IPS-NIHi7 (cell line): ENCODE data around the gene THSD7B.
"Not testable (repeated sequence)": the region's sequence is repeated elsewhere in the genome, so short reads cannot be mapped to it uniquely, and the experiment has no call there.

ENCODE experiments used
- DNase-seq: peaks from one replicate; pipeline ENCODE4 v3.0.0; 2012; ENCODE audit warnings: mixed read lengths; ENCODE audit errors: extremely low spot score

Gene THSD7B

GRCh38 chr2:137539336-137539735 is 774.0 kb downstream of the THSD7B start:
- no peak for DNase-seq

GRCh38 chr2:137547842-137548241 is 782.5 kb downstream of the THSD7B start:
- no peak for DNase-seq

GRCh38 chr2:137566387-137566786 is 801.0 kb downstream of the THSD7B start:
- DNase-seq: no peak

- no peak for DNase-seq
Measured at GRCh38 chr2:137570484-137570883, 805.1 kb downstream of the THSD7B start.

- not testable (repeated sequence) for DNase-seq
Measured at GRCh38 chr2:137587834-137588233, 822.5 kb downstream of the THSD7B start.

GRCh38 chr2:137588578-137588977 is 823.2 kb downstream of the THSD7B start:
- not testable (repeated sequence) for DNase-seq

- no peak for DNase-seq
Measured at GRCh38 chr2:137590102-137590501, 824.8 kb downstream of the THSD7B start.

GRCh38 chr2:137607722-137608318 is 842.5 kb downstream of the THSD7B start:
- no peak for DNase-seq

- no peak for DNase-seq
Measured at GRCh38 chr2:137638932-137639331, 873.6 kb downstream of the THSD7B start.

GRCh38 chr2:137644731-137645130 is 879.4 kb downstream of the THSD7B start:
- DNase-seq: no peak

- no peak for DNase-seq
Measured at GRCh38 chr2:137654046-137654445, 888.7 kb downstream of the THSD7B start.

GRCh38 chr2:137655814-137656213 is 890.5 kb downstream of the THSD7B start:
- DNase-seq: no peak

- DNase-seq: no peak
Measured at GRCh38 chr2:137658433-137658832, 893.1 kb downstream of the THSD7B start.

- DNase-seq: no peak
Measured at GRCh38 chr2:137659616-137660015, 894.3 kb downstream of the THSD7B start.

- DNase-seq: no peak
Measured at GRCh38 chr2:137670111-137670510, 904.8 kb downstream of the THSD7B start.

GRCh38 chr2:137672989-137673552 is 907.7 kb downstream of the THSD7B start:
- no peak for DNase-seq

- DNase-seq: no peak
Measured at GRCh38 chr2:137674991-137675390, 909.6 kb downstream of the THSD7B start.

GRCh38 chr2:137675584-137676327 is 910.4 kb downstream of the THSD7B start:
- DNase-seq: no peak

GRCh38 chr2:137676346-137676745 is 911.0 kb downstream of the THSD7B start:
- no peak for DNase-seq

- no peak for DNase-seq
Measured at GRCh38 chr2:137677466-137677865, 912.1 kb downstream of the THSD7B start.

GRCh38 chr2:137689549-137689948 is 924.2 kb downstream of the THSD7B start:
- no peak for DNase-seq

- no peak for DNase-seq
Measured at GRCh38 chr2:137693534-137693933, 928.2 kb downstream of the THSD7B start.

GRCh38 chr2:137696916-137697315 is 931.6 kb downstream of the THSD7B start:
- no peak for DNase-seq
